Adipocyte (in vitro differentiated cells): ENCODE data around the gene SHC2.
A peak's percentile ranks its signal among the peaks of the same experiment; 100 is the strongest.

Source experiments
- DNase-seq: peaks from one replicate; pipeline ENCODE4 v3.0.0-alpha.2; 2015; ENCODE audit warnings: low read depth
- H3K27me3 ChIP-seq: replicated peaks from 2 replicates; pipeline ENCODE4 v1.7.0; 2013; ENCODE audit warnings: mild to moderate bottlenecking, low read length, moderate library complexity; ENCODE audit not compliant: control insufficient read depth, insufficient read depth
- H3K36me3 ChIP-seq: 2 replicates; pipeline ENCODE4 v1.7.0; 2013; ENCODE audit warnings: low read length, mild to moderate bottlenecking, moderate library complexity; ENCODE audit not compliant: control insufficient read depth, insufficient read depth, severe bottlenecking
- H3K4me1 ChIP-seq: 2 replicates; pipeline ENCODE4 v1.7.0; 2013; ENCODE audit warnings: mild to moderate bottlenecking, low read length, moderate library complexity; ENCODE audit not compliant: control insufficient read depth, insufficient read depth
- H3K4me3 ChIP-seq: 2 replicates; pipeline ENCODE4 v1.7.0; 2013; ENCODE audit warnings: mild to moderate bottlenecking, low read length, moderate library complexity
- H3K9ac ChIP-seq: 2 replicates; pipeline ENCODE4 v1.7.0; 2013; ENCODE audit warnings: mild to moderate bottlenecking, low read length, moderate library complexity
- H3K9me3 ChIP-seq: 2 replicates; pipeline ENCODE4 v1.7.0; 2013; ENCODE audit warnings: mild to moderate bottlenecking, low read length, moderate library complexity; ENCODE audit not compliant: control insufficient read depth

Gene SHC2

DNA sequence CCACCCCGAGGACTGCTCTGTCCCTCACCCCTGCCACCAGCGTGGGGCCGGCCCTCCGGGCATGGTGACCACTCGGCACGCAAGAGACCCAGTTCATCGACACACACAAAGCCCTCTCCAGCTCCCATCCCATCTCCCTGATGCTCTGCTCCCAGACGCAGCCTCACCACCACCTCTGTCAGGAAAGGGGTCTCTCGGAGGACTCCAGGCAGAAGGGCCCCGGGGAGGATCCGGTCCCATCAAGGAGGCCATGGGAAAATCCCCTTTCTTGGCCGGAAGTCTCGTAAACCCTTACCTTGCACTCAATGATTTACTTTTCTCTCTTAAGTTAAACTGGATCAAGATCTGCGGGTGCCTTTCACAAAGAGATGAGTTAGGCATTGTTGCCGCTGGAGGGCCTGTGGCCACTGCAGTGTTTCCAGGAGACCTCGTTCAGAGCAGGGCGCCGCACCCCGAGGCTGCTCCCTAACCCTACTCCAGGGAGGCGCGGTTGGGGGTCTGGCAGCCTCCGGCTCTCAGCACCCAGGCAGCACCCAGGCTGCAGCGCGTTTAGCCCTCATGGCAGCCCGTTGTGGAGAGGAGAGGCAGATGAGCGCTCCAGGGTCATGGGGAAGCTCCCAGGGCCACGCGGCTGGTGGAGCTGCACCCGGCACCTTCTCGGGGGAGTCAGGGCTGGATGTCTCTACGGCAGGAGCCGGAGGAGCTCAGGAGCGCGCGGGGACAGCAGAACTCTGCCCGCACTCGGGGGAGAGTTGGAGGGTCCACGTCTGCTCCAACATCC lies 82.8 kb downstream of the SHC2 start:
- H3K4me1 ChIP-seq = no peaks in the 10 kb centered on the region
- H3K27me3 ChIP-seq = peaks cover 27% of the 10 kb centered on the region
- H3K9ac ChIP-seq = no peak overlapping the region
- H3K9me3 ChIP-seq = no peaks in the 10 kb centered on the region
- H3K4me3 ChIP-seq = no peak overlapping the region
- H3K36me3 ChIP-seq = no peaks in the 10 kb centered on the region
- no peak for DNase-seq

DNA sequence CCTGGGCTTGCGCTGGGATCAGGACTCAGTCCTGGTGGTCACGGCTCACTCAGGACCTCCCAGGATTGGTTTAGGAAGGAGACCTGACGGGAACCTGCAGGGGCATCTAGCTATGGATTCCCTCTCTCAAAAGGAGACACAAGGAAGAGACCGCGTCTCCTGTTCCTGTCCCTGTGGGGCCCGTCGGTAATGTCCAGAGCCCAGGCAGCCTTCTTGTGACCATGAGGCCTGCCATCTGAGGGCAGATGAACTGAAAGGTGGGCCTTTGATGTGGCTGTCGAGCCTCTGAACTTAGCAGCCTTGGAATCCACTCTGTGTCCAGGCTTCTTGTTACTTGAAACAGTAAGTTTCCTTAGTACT lies 84.7 kb downstream of the SHC2 start:
- H3K9me3 ChIP-seq = no peaks in the 10 kb centered on the region
- H3K9ac ChIP-seq = no peak overlapping the region
- DNase-seq = no peak
- no peak overlapping the region for H3K4me3 ChIP-seq
- peaks cover 41% of the 10 kb centered on the region for H3K27me3 ChIP-seq
- H3K36me3 ChIP-seq = no peaks in the 10 kb centered on the region
- H3K4me1 ChIP-seq = no peaks in the 10 kb centered on the region

DNA sequence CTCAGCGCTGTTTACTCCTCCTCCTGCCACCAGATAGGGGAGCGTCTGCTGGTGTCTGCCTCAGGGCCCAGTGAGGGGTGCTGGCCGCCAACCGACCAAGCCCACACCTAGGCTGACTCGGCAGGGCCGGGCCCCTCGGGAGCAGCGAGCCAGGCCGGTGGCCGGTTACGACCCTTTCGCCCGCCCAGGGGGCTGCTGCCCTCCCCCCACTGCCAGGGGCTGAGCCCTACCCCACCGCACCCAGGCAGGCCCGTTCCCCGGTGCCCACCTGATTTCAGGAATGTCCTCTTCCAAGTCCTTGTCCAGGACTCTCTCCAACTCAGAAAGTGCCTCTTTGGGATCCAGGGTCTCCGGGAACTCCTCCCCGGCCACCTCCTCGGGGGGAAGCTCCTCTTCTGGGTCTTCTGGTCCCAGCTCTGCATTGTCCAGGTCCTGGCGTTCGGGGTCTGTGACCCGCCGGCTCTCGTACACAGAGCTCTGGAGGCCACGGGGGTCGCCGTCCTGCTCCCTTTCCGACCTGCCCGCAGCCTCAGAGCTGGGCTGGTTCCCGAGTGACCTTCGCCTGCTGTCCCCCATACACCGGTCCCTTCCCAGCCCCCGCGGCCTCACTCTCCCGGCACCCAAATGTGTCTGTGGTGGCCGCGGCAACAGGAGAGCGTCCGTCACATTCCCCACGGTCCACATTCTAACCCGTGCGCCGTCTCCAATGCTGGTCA lies 85.3 kb downstream of the SHC2 start:
- no peak overlapping the region for H3K4me3 ChIP-seq
- DNase-seq = no peak
- H3K36me3 ChIP-seq = no peaks in the 10 kb centered on the region
- H3K9me3 ChIP-seq = no peaks in the 10 kb centered on the region
- no peaks in the 10 kb centered on the region for H3K4me1 ChIP-seq
- no peak overlapping the region for H3K9ac ChIP-seq
- peaks cover 44% of the 10 kb centered on the region for H3K27me3 ChIP-seq

DNA sequence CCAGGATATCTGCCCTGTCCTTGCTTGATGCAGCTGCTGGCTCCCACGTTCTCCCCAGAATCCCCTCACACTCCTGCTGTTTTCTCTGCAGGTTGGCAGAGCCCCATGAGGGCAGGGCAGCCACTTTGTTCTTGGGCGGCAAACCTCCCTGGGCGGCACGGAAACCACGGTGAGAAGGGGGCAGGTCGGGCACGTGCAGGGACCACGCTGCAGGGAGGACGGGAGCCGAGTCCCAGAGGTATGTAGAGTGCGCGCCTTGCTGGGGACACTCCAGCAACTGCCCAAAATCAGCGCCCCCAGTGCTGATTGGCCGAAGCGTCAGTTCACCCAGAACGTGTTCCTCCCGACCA lies 86.0 kb downstream of the SHC2 start:
- DNase-seq = no peak
- H3K4me1 ChIP-seq = no peaks in the 10 kb centered on the region

DNA sequence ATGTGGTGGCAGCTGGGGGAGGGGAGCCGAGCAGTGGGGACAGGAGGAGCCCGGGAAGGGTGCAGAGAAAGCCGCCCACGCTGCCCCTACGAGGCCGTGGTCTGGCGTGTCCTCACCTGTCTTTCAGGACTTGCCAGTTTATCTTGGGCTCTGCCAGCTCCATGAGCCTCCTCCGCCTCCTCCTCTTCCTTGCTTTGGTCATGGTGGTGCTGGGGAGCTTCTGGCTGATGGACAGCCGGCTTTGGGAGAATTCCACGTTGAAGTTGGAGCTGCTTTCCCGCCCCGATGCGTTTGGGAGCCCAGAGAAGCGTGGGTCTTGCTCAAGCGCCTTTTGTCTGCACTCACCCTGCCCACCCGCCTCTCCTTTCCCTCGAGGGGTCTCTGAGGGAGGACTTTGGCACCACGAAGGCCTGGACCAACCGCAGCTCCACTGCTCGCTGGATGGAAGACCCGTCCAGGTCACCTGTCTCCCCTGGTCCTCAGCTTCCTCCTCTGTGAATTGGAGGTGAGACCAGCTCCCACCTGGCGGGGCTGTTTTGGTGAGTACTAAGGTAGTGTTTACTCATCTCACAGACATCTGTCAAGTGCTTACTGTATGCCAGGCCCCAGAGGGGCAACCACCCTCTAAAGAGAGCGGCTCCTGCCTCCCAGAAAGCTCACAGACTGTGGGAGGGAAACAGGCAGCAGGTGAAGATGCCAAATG lies 86.5 kb downstream of the SHC2 start:
- DNase-seq = no peak
- Histone ChIP-seq H3K4me1 (no peaks in the 10 kb centered on the region), H3K27me3 (peaks cover 44% of the 10 kb centered on the region), H3K4me3 (no peak overlapping the region), H3K36me3 (no peaks in the 10 kb centered on the region), H3K9ac (no peak overlapping the region), H3K9me3 (no peaks in the 10 kb centered on the region)

More for the DNA sequence above, 86.0 kb downstream of the SHC2 start:
- no peak overlapping the region for H3K4me3 ChIP-seq
- no peaks in the 10 kb centered on the region for H3K9me3 ChIP-seq
- peaks cover 44% of the 10 kb centered on the region for H3K27me3 ChIP-seq
- H3K36me3 ChIP-seq = no peaks in the 10 kb centered on the region
- H3K9ac ChIP-seq = no peak overlapping the region

DNA sequence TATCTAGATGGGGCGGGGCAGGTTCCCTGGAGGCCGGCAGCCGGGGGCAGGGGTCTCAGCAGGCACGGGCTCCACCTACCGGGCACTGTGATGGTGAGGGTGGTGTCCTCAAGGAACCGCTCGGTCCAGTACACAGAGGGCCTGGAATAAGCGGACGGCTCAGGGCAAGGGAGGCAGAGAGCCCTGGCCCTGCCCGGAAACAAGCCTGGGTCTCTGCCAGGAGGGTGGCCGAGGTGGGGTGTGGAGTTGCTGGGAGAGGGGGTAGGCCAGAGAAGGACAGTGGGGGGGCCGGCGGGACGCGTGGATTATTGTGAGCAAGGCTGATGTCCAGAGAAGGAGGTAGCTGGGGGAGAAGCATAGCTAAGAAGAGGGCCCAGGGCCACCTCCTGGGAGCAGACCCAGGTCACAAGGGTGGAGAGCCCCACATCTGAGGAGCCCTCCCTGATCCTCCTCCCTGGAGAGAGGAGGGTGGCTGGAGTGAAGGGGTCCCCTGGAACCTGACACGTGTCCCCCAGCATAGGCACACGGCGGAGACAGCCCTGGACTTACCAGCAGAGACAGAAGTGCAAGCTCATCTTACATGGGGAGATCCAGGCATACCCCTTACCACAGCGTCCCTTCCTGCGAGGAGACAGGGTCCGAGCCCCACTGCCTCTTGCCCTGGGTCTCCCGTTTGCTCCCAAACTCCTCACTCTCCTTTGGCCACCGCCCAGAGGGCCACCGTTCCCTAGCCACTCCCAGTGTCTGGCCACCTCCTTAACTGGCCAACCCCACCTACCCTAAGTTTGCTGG lies 87.2 kb downstream of the SHC2 start:
- peaks cover 49% of the 10 kb centered on the region for H3K27me3 ChIP-seq
- no peak for DNase-seq

DNA sequence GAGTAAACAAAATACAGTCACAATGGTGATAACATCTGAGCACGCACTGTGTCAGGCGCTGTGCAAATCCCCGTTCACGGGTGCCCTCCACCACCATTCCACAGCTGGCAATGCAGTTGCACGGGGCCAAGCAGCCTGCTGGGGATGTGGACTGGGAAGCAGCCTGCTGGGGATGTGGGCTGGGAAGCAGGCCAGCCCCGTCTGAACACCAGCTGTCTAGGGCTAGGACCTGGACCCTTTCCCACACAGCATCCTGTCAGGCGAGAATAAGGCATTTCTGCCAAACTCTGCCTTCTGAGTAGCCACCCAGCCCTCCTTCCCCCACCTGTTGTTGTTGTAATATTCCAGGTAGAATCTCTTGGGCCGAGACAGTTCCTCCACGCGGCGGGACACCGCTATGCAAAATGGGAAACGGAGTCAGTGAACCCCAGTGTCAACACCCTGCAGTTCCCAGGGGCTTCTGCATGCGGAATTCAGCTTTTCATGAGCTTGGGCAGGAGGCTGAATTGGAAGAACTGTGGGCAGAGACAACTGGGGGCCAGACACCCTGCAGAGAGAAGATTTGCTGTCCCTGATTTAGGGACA lies 88.4 kb downstream of the SHC2 start:
- no peaks in the 10 kb centered on the region for H3K4me1 ChIP-seq
- peaks cover 61% of the 10 kb centered on the region for H3K27me3 ChIP-seq
- H3K9ac ChIP-seq = no peak overlapping the region
- H3K36me3 ChIP-seq = no peaks in the 10 kb centered on the region
- H3K4me3 ChIP-seq = no peak overlapping the region
- H3K9me3 ChIP-seq = no peaks in the 10 kb centered on the region
- peak; percentile 39 for DNase-seq

More for the DNA sequence above, 87.2 kb downstream of the SHC2 start:
- H3K36me3 ChIP-seq = no peaks in the 10 kb centered on the region
- H3K9me3 ChIP-seq = no peaks in the 10 kb centered on the region
- no peaks in the 10 kb centered on the region for H3K4me1 ChIP-seq
- H3K4me3 ChIP-seq = no peak overlapping the region
- H3K9ac ChIP-seq = no peak overlapping the region

DNA sequence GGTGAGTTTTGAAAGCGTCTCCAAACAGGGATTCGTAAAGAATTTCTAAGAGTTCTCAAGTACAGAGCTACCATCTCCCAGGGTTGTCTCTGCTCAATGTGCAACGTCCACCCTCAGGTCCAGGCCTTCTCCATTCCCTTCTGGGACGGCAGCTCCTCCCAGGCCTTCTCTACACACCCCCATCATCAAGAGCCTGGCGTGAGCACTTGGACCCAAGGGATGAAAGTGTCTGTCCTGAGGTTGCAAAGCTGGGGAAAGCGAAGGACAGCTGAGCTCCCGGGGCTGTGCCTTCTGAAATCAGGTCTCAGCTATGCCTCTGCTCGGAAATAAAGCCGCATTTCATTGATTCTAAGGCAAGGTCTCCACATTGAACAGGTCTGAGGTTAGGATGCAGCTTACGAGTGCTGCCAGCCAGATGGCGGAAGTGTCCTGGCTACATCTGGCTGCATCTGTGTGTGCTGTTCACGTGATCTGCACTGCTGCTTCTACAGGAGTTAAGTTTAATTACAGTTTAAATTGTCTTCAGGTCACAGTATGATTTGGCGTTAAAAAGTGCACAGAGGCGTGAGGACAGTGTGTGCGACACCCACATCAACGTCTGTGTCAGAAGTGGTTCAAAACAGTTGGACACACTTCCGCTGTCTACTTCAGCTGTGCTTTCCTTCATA lies 89.2 kb downstream of the SHC2 start:
- Histone ChIP-seq H3K4me3 (no peak overlapping the region), H3K9ac (no peak overlapping the region), H3K27me3 (peaks cover 68% of the 10 kb centered on the region), H3K9me3 (peaks cover 3% of the 10 kb centered on the region), H3K4me1 (no peaks in the 10 kb centered on the region), H3K36me3 (no peaks in the 10 kb centered on the region)
- peak; percentile 15 for DNase-seq

DNA sequence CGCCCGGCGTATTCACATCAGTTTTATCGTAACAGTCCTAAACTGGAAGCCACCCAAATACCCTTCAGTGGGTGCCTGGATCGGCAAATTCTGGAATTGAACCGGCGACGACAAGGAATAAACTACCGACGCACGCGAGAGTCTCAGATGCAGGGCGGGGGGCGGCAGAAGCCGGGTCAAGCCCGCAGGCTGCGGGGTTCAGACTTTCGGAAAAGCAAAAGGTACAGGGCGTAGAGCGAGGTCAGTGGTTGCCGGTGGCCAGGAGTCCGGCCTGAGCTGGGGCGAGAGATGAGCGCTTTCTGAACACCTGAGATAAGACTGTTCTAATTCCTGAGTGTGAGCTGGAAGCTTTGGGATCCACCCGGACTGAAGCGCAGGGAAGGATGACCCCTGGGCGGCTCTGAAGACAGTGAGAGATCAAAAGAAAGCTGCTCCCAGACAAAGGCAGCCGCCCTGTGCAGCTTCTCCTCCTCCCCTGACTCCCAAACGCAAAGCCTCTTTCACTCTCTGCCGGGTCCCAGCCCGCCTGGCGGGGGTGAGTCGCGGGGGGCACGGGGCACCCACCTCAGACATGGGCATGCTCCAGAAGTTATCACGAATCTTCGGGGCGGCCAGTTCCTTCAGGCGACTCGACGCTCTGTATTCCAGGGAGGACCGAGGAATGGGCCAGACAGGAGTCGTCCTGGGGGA lies 90.0 kb downstream of the SHC2 start:
- no peak overlapping the region for H3K4me3 ChIP-seq
- no peaks in the 10 kb centered on the region for H3K4me1 ChIP-seq
- peaks cover 73% of the 10 kb centered on the region for H3K27me3 ChIP-seq
- no peak for DNase-seq
- H3K36me3 ChIP-seq = no peaks in the 10 kb centered on the region
- no peak overlapping the region for H3K9ac ChIP-seq
- H3K9me3 ChIP-seq = peaks cover 5% of the 10 kb centered on the region

DNA sequence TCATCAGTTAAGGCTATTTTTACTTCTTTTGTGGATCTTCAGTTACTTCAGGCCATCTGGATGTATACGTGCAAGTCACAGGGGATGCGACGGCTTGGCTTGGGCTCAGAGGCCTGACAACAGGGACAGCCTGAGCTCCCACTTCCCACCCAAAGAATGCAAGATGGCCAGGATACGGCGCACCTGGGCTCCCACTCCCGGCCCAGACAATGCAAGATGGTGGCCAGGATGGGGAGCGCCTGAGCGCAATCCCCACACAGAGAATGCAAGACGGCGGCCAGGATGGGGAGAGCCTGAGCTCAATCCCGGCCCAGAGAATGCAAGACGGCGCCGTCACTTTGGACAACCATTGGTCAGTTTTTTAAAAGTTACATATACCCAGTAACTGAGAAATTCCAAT lies 91.0 kb downstream of the SHC2 start:
- H3K9me3 ChIP-seq = peaks cover 5% of the 10 kb centered on the region
- peaks cover 79% of the 10 kb centered on the region for H3K27me3 ChIP-seq
- no peaks in the 10 kb centered on the region for H3K36me3 ChIP-seq
- no peak overlapping the region for H3K9ac ChIP-seq
- no peaks in the 10 kb centered on the region for H3K4me1 ChIP-seq
- no peak overlapping the region for H3K4me3 ChIP-seq
- no peak for DNase-seq
